ENCODE results near the gene DCHS1. TPM values are rescaled to one million over a fixed set of nuclear protein-coding genes. Genes with fewer than 3 reads are reported as not detected.

Gene DCHS1
- total and polyA plus RNA-seq, 9 of the 15 experiments (the other 6 are each of a cell fraction or from before 2014, with no cell fraction given), result 0.04 to 0.49 (median 0.14) TPM; not detected in 2

DNA sequence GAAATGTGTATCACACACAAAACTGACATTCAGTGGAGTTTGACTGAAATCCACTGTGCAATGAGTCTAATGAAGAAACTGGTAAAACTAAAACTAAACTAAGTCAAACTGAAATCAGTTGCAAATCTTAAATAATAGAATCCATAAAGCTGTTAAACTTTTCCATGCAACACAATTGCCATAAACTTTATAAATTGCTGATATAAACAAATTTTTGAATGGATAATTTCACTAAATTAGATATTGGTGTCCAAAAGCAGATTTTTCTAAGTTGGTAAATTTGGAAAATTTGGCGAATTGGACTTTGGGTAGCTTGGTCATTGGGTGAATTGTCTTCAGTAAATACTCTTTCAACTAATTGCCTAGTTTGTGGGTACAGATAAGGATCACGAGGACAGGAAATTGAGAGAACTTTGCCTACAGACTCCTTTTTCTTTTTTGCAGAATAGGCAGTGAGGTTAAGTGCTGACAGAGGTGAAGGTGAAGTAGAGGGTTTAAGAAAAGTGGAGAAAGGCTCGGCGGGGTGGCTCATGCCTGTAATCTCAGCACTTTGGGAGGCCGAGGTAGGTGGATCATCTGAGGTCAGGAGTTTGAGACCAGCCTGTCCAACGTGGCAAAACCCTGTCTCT, 14.7 kb upstream of the DCHS1 start:
- peaks cover 0 to 24% of the 10 kb centered on the region in 2 experiments; a peak in 4 of 5 replicates for H3K4me1 ChIP-seq (replicated peaks in 1 of 2; ENCODE audit: control insufficient read depth in 2 of 2, insufficient read depth in 2 of 2, low read length in 2 of 2)
- no peaks in the 10 kb centered on the region for H3K79me2 ChIP-seq (ENCODE audit: control insufficient read depth, insufficient read depth, low read length)
- ChIA-PET POLR2A (interaction anchor here (0.7 kb wide), 1 partner anchor 64 kb away, joined by 5 read pairs; no protein-coding TSS in a partner anchor), CTCF (ENCODE audit: low intra/inter-chr PET ratio) (interaction anchor here (0.7 to 1.2 kb wide), 2 partner anchors 19 to 203 kb away, joined by 3 read pairs; no protein-coding TSS in a partner anchor)
- no TSS peak for BruUV-seq (replicated peaks)
- intact Hi-C loops (cut with micrococcal nuclease) (no loop called here), in situ Hi-C loops (cut with MboI) (loop anchor here (10.0 kb wide), 1 partner anchor 136 kb away; no protein-coding TSS in a partner anchor)
- DNase-seq (ENCODE audit: extremely low read depth in 1 of 4, low spot score in 3 of 4) (no peak), FAIRE-seq (no peak), ATAC-seq (no peak)
- no peaks in the 10 kb centered on the region for H3K36me3 ChIP-seq (ENCODE audit: control insufficient read depth, insufficient read depth, low read length)
- H3K4me2 ChIP-seq (ENCODE audit: insufficient read depth, low read length), result no peak overlapping the region
- 25% methylated on average over 6 of the region's 6 CpGs for WGBS (ENCODE audit: insufficient coverage, low coverage, missing lambda C conversion rate)
- no peaks in the 10 kb centered on the region for H3K9me3 ChIP-seq (replicated peaks; ENCODE audit: control insufficient read depth, insufficient read depth, low read depth, low read length)
- H3K4me3 ChIP-seq, result no peak overlapping the region
- 0 out of 2 replicates have a peak overlapping the region, but pooled peaks have one; percentile 37 for H2AFZ ChIP-seq (ENCODE audit: low read depth, low read length)
- no peaks in the 10 kb centered on the region for H4K20me1 ChIP-seq (replicated peaks; ENCODE audit: control insufficient read depth, insufficient read depth, low read length)
- no peaks in the 10 kb centered on the region for H3K9me1 ChIP-seq (ENCODE audit: control insufficient read depth, insufficient read depth, low read length)
- no peak overlapping the region for H3K27ac ChIP-seq (ENCODE audit: extremely low read depth, low read depth, low read length)
- no peak overlapping the region for H3K9ac ChIP-seq (ENCODE audit: insufficient read depth in 1 of 2, low read depth in 2 of 2, low read length in 2 of 2)
- H3K27me3 ChIP-seq (ENCODE audit: control insufficient read depth in 2 of 2, insufficient read depth in 2 of 2, low read length in 2 of 2), result no peaks in the 10 kb centered on the region
- TF ChIP-seq ZNF583 (CRISPR knock-in tag; IDR thresholded peaks at IDR 0.05) (no peak), ZNF282 (CRISPR knock-in tag; IDR thresholded peaks at IDR 0.05) (no peak), SAFB (IDR thresholded peaks at IDR 0.05; ENCODE audit: borderline replicate concordance, low read depth, low read length) (no peak), ZNF212 (CRISPR knock-in tag; IDR thresholded peaks at IDR 0.05) (no peak), KLF13 (tag; IDR thresholded peaks at IDR 0.05; ENCODE audit: borderline replicate concordance, low read depth) (no peak), MAFK (IDR thresholded peaks at IDR 0.05; ENCODE audit: low read length) (peak; percentile 51; the same call in 1 of the 2 replicates), LCOR (CRISPR knock-in tag; IDR thresholded peaks at IDR 0.05) (no peak), HIVEP1 (CRISPR knock-in tag; IDR thresholded peaks at IDR 0.05) (no peak), NFYB (IDR thresholded peaks at IDR 0.05; ENCODE audit: extremely low read depth, insufficient read length) (no peak), ZNF347 (CRISPR knock-in tag; IDR thresholded peaks at IDR 0.05; ENCODE audit: low read depth) (no peak), C11orf30 (IDR thresholded peaks at IDR 0.05; ENCODE audit: low read depth) (peak; percentile 85), TAF9B (IDR thresholded peaks at IDR 0.05; ENCODE audit: partially characterized antibody) (no peak), SMAD1 (IDR thresholded peaks at IDR 0.05; ENCODE audit: low read depth, low read length, partially characterized antibody) (no peak), RHOXF2B (CRISPR knock-in tag; conservative IDR thresholded peaks at IDR 0.05) (no peak), ZNF316 (IDR thresholded peaks at IDR 0.05) (peak; percentile 92), ESRRA (IDR thresholded peaks at IDR 0.05; ENCODE audit: borderline replicate concordance, low read depth) (peak; percentile 40; the same call in 1 of the 2 replicates), CXXC5 (CRISPR knock-in tag; IDR thresholded peaks at IDR 0.05) (peak; percentile 65), CCNT2 (IDR thresholded peaks at IDR 0.05; ENCODE audit: borderline replicate concordance, extremely low read depth, insufficient read length, low read depth, low read length) (no peak), MAFG (tag; conservative IDR thresholded peaks at IDR 0.05) (peak; percentile 69), MAFF (IDR thresholded peaks at IDR 0.05; ENCODE audit: low read length) (peak; percentile 73)
- TF ChIP-seq, protein P1, sequence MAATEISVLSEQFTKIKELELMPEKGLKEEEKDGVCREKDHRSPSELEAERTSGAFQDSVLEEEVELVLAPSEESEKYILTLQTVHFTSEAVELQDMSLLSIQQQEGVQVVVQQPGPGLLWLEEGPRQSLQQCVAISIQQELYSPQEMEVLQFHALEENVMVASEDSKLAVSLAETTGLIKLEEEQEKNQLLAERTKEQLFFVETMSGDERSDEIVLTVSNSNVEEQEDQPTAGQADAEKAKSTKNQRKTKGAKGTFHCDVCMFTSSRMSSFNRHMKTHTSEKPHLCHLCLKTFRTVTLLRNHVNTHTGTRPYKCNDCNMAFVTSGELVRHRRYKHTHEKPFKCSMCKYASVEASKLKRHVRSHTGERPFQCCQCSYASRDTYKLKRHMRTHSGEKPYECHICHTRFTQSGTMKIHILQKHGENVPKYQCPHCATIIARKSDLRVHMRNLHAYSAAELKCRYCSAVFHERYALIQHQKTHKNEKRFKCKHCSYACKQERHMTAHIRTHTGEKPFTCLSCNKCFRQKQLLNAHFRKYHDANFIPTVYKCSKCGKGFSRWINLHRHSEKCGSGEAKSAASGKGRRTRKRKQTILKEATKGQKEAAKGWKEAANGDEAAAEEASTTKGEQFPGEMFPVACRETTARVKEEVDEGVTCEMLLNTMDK (IDR thresholded peaks at IDR 0.05; ENCODE audit: borderline replicate concordance, insufficient read depth, low read depth, low read length, poor library complexity, severe bottlenecking), result no peak
- TF ChIP-seq, protein P2, sequence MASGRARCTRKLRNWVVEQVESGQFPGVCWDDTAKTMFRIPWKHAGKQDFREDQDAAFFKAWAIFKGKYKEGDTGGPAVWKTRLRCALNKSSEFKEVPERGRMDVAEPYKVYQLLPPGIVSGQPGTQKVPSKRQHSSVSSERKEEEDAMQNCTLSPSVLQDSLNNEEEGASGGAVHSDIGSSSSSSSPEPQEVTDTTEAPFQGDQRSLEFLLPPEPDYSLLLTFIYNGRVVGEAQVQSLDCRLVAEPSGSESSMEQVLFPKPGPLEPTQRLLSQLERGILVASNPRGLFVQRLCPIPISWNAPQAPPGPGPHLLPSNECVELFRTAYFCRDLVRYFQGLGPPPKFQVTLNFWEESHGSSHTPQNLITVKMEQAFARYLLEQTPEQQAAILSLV (tag; IDR thresholded peaks at IDR 0.05), result no peak

Data from K562 (cell line).